ENCODE results near the gene FAM234A. TPM values are rescaled to one million over a fixed set of nuclear protein-coding genes. Genes with fewer than 3 reads are reported as not detected.

The FAM234A gene
- total RNA-seq, 2 donors from 2014 or later, result 123 to 130 TPM

DNA sequence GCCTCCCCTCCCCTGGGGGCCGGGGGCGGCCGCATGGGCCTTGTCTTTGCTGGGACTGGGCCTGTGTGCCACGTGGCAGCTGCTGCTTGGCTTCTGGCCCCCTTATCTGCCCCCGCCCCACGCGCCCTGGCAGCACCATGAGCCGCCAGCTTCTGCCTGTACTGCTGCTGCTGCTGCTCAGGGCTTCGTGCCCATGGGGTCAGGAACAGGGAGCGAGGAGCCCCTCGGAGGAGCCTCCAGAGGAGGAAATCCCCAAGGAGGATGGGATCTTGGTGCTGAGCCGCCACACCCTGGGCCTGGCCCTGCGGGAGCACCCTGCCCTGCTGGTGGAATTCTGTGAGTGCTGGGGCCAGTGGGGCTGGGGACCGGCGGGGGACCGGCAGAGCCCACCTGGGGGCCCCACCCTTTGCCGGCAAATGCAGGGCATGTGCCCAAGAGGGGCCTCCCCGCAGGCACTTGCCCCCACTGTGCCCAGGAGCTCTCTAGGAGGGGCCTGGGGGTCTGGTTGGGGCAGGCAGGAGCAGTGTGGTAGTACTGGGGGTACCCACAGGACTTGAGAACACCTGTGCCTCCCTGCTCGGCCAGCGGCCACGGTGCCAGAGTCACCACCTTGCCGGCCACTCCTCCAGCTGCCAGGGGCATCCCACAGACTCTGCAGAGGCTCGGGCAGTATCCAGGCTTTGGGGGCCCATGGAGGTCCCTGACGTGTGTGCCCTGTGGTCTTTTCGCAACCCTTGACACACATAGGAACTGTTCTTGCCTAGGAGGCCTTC lies 48.6 kb downstream of the FAM234A start, which contains the start of gene PDIA2:
Gene PDIA2 (plus strand): TSS at position 132 of the 773 bp plus-strand sequence. CDS start 6 bp downstream, at position 138.
- H3K9ac ChIP-seq (ENCODE audit: extremely low read depth, low read length, poor library complexity, severe bottlenecking), result no peak within 1 kb of the TSS
- H3K4me3 Mint-ChIP-seq, result peak within 1 kb of the TSS; percentile 23
- TF ChIP-seq, protein P1, sequence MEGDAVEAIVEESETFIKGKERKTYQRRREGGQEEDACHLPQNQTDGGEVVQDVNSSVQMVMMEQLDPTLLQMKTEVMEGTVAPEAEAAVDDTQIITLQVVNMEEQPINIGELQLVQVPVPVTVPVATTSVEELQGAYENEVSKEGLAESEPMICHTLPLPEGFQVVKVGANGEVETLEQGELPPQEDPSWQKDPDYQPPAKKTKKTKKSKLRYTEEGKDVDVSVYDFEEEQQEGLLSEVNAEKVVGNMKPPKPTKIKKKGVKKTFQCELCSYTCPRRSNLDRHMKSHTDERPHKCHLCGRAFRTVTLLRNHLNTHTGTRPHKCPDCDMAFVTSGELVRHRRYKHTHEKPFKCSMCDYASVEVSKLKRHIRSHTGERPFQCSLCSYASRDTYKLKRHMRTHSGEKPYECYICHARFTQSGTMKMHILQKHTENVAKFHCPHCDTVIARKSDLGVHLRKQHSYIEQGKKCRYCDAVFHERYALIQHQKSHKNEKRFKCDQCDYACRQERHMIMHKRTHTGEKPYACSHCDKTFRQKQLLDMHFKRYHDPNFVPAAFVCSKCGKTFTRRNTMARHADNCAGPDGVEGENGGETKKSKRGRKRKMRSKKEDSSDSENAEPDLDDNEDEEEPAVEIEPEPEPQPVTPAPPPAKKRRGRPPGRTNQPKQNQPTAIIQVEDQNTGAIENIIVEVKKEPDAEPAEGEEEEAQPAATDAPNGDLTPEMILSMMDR (conservative IDR thresholded peaks at IDR 0.05), result no peak
- peaks cover 8% of the 10 kb centered on the region for H3K9me3 Mint-ChIP-seq
- 88 to 91% methylated on average over 13 to 25 of the region's 25 CpGs for WGBS, 2 experiments (ENCODE audit: insufficient coverage in 1 of 2, insufficient read length in 1 of 2)
- no peak within 1 kb of the TSS for H3K27ac Mint-ChIP-seq
- DNase-seq, result no peak
- no peaks in the 10 kb centered on the region for H3K9me3 ChIP-seq (ENCODE audit: control insufficient read depth, low read length)
- peaks cover 1% of the 10 kb centered on the region for H3K27me3 Mint-ChIP-seq (ENCODE audit: insufficient read depth)
- no peak within 1 kb of the TSS for H3K4me3 ChIP-seq (ENCODE audit: low read length)
- no peaks in the 10 kb centered on the region for H3K27me3 ChIP-seq (ENCODE audit: control insufficient read depth, insufficient read depth, low read length, poor library complexity, severe bottlenecking)
- H3K27ac ChIP-seq (ENCODE audit: low read depth, low read length), result no peak within 1 kb of the TSS
- peaks cover 15% of the 10 kb centered on the region for H3K36me3 ChIP-seq (ENCODE audit: control insufficient read depth, insufficient read depth, low read length)
- peaks cover 3% of the 10 kb centered on the region for H3K4me1 ChIP-seq (ENCODE audit: control insufficient read depth, insufficient read depth, low read length)
- H3K4me1 Mint-ChIP-seq, result no peaks in the 10 kb centered on the region
- peaks cover 27% of the 10 kb centered on the region for H3K36me3 Mint-ChIP-seq (ENCODE audit: low read depth)

DNA sequence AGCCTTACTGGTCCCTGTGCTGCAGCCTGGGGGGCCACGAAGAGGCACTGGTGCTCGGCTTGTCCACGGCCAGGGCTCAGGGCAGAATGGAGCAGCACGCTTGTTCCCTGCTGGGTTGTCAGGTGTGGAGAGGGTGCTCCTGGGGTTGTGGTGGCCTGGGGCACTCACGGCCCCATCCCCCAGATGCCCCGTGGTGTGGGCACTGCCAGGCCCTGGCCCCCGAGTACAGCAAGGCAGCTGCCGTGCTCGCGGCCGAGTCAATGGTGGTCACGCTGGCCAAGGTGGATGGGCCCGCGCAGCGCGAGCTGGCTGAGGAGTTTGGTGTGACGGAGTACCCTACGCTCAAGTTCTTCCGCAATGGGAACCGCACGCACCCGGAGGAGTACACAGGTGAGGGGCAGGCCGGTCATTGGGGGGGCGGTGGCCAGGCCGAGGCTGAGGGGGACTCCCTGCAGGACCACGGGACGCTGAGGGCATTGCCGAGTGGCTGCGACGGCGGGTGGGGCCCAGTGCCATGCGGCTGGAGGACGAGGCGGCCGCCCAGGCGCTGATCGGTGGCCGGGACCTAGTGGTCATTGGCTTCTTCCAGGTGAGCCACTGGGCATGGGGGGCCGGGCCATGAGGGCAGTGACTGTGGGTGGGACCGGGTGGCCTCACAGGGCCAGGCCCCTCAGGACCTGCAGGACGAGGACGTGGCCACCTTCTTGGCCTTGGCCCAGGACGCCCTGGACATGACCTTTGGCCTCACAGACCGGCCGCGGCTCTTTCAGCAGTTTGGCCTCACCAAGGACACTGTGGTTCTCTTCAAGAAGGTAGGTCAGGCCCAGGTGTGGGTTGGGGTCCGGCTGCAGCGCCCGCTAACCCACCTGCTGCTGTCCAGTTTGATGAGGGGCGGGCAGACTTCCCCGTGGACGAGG lies 49.8 kb downstream of the FAM234A start:
- Mint-ChIP-seq H3K27me3 (ENCODE audit: insufficient read depth) (no peaks in the 10 kb centered on the region), H3K4me3 (no peak overlapping the region), H3K36me3 (ENCODE audit: low read depth) (peaks cover 27% of the 10 kb centered on the region), H3K9me3 (peaks cover 8% of the 10 kb centered on the region), H3K4me1 (no peaks in the 10 kb centered on the region), H3K27ac (no peak overlapping the region)
- Histone ChIP-seq H3K9me3 (ENCODE audit: control insufficient read depth, low read length) (no peaks in the 10 kb centered on the region), H3K27ac (ENCODE audit: low read depth, low read length) (no peak overlapping the region), H3K27me3 (ENCODE audit: control insufficient read depth, insufficient read depth, low read length, poor library complexity, severe bottlenecking) (no peaks in the 10 kb centered on the region), H3K4me3 (ENCODE audit: low read length) (no peak overlapping the region), H3K4me1 (ENCODE audit: control insufficient read depth, insufficient read depth, low read length) (peaks cover 3% of the 10 kb centered on the region), H3K36me3 (ENCODE audit: control insufficient read depth, insufficient read depth, low read length) (peaks cover 20% of the 10 kb centered on the region), H3K9ac (ENCODE audit: extremely low read depth, low read length, poor library complexity, severe bottlenecking) (no peak overlapping the region)
- DNase-seq, result peak; percentile 49
- 95% methylated on average over 31 to 52 of the region's 52 CpGs for WGBS, 2 experiments (ENCODE audit: insufficient coverage in 1 of 2, insufficient read length in 1 of 2)
- TF ChIP-seq, protein P1 (conservative IDR thresholded peaks at IDR 0.05), result no peak

DNA sequence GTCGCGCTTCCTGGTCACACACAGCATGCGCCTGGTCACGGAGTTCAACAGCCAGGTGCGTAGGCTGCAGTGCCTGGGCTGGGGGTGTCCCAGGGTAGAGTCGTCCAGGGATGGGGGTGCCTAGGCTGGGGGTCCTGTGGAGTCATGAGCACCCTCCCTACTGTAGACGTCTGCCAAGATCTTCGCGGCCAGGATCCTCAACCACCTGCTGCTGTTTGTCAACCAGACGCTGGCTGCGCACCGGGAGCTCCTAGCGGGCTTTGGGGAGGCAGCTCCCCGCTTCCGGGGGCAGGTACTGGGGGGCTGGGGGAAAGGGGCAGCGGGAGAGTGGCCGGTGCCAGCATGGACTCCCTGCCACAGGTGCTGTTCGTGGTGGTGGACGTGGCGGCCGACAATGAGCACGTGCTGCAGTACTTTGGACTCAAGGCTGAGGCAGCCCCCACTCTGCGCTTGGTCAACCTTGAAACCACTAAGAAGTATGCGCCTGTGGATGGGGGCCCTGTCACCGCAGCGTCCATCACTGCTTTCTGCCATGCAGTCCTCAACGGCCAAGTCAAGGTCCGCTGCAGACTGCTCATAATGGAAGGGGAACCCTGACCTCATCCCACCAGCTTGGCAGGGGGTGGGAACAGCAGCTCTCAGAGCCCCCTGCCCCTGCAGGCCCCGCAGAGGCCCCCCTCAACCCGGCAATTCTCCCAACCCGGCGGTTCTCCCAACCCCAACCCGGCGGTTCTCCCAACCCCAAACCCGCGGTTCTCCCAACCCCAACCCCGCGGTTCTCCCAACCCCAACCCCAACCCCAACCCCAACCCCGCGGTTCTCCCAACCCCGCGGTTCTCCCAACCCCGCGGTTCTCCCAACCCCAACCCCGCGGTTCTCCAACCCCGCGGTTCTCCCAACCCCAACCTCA lies 50.8 kb downstream of the FAM234A start:
- peaks cover 8% of the 10 kb centered on the region for H3K9me3 Mint-ChIP-seq
- Histone ChIP-seq H3K27me3 (ENCODE audit: control insufficient read depth, insufficient read depth, low read length, poor library complexity, severe bottlenecking) (no peaks in the 10 kb centered on the region), H3K4me1 (ENCODE audit: control insufficient read depth, insufficient read depth, low read length) (peaks cover 3% of the 10 kb centered on the region), H3K27ac (ENCODE audit: low read depth, low read length) (no peak overlapping the region), H3K9ac (ENCODE audit: extremely low read depth, low read length, poor library complexity, severe bottlenecking) (no peak overlapping the region), H3K9me3 (ENCODE audit: control insufficient read depth, low read length) (no peaks in the 10 kb centered on the region), H3K36me3 (ENCODE audit: control insufficient read depth, insufficient read depth, low read length) (peaks cover 20% of the 10 kb centered on the region), H3K4me3 (ENCODE audit: low read length) (no peak overlapping the region)
- H3K36me3 Mint-ChIP-seq (ENCODE audit: low read depth), result peaks cover 27% of the 10 kb centered on the region
- no peaks in the 10 kb centered on the region for H3K4me1 Mint-ChIP-seq
- 96 to 98% methylated on average over 15 to 32 of the region's 48 CpGs for WGBS, 2 experiments (ENCODE audit: insufficient coverage in 1 of 2, insufficient read length in 1 of 2)
- TF ChIP-seq, protein P1 (conservative IDR thresholded peaks at IDR 0.05), result no peak
- H3K4me3 Mint-ChIP-seq, result no peak overlapping the region
- H3K27me3 Mint-ChIP-seq (ENCODE audit: insufficient read depth), result no peaks in the 10 kb centered on the region
- peak; percentile 39 for DNase-seq
- H3K27ac Mint-ChIP-seq, result no peak overlapping the region
